UCSD-AML1 (cell line): ENCODE measurements around the gene CDYL2.

Experiments
- DNase-seq: peaks from one replicate; lab custom pipeline; 2025; ENCODE audit not compliant: unreplicated experiment; lab: John Stamatoyannopoulos, UW

Gene CDYL2

GRCh38 chr16:80631581-80631980, 172.8 kb downstream of the CDYL2 start:
- DNase-seq = no peak

- DNase-seq = no peak
Measured at GRCh38 chr16:80628254-80628653, 176.1 kb downstream of the CDYL2 start.

GRCh38 chr16:80627108-80627507, 177.3 kb downstream of the CDYL2 start:
- DNase-seq = no peak

DNA sequence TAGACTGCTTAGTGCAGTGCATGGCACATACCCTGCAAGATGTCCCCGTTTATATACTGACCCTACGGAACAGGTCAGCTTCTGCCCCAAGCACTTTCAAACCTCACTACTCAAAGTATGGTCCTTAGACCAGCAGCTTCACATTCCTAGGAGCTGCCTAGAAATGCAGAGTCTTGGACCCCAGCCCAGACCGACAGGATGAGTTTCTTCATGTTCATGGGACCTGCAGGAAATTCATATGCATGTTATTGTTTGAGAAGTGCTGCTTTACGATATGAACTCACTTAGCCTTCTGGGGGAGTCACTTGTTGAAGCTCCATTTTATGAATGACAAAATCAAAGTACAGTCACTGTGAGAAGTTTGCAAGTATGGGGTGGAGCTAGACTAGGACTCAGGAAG, 181.0 kb downstream of the CDYL2 start:
- DNase-seq = no peak

DNA sequence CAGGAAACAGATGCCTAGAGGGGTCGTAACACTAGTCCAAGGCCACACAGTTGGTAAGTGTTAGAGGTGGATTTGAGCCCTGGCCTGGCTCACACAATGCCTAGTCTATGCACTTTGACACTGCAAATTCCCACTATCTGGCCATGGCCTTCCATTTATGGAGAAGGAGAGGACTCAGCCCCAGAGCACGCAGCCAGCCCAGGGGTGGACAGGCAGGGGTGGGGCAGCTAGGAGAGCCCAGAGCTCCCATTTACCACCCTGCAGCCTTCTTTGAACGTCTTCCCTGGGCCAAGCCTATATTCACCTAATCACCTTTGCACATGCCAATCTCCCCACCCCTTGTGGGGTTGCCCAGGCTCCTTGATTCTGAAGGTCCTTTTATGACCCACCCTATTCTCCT, 182.4 kb downstream of the CDYL2 start:
- no peak for DNase-seq

DNA sequence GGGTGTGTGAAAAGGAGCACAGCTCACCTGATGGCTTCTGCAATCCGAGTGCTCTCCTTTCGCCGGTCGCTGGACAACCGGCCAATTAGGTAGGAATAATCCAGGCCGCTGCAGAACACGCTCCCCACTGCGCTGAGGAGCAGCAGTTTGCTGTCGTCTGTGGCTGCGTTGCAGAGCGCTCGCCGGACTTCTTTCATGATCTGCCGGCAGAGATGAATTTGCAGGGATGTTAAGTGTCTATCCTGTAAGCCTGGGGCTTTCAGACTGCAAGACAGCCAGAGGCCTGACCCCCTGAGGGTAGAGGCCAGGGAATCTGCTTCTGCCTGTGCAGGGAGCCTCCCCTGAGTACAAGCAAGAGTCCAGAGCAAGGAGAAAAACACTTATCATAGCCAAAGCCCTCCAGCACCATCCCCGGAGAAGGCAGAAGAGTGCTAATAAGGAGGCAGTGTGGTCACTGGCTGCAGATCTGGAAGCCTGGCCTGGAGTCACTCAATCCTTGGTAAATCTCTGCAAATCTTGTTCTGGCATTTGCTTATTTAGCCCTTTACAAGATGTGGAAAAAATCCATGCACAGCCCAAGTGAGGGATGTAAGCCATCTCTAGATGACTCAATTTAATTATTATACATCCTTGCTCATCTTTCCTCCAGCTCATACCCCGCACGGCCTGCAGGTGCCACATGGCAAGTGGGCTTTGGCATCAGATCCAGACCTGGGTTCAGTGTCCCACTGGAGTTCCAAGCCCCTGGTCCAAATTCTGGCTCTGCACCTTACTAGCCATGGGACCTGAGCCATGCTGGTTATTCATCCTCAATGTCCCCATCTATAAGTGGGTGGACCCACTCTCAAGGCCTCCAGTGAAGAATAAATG, 183.4 kb downstream of the CDYL2 start:
- DNase-seq = no peak

DNA sequence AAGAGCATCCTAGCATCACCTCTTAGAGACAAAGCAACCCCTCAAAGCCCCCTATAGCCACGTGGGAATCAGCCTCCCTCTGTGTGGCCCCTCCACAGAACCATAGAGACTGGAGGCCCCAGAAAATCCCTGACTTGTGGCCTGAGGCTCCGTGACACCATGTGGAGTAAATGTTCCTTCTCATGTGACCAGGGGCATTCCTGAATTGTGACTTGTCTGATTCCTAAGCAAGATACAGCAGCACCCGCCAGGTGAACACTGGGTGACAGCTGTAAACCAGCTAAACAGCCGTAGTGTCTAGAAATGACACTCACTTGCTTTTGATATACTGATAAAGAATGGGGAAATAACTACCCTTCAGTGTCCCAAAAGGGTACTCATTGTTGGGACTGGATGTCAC, 184.6 kb downstream of the CDYL2 start:
- no peak for DNase-seq

DNA sequence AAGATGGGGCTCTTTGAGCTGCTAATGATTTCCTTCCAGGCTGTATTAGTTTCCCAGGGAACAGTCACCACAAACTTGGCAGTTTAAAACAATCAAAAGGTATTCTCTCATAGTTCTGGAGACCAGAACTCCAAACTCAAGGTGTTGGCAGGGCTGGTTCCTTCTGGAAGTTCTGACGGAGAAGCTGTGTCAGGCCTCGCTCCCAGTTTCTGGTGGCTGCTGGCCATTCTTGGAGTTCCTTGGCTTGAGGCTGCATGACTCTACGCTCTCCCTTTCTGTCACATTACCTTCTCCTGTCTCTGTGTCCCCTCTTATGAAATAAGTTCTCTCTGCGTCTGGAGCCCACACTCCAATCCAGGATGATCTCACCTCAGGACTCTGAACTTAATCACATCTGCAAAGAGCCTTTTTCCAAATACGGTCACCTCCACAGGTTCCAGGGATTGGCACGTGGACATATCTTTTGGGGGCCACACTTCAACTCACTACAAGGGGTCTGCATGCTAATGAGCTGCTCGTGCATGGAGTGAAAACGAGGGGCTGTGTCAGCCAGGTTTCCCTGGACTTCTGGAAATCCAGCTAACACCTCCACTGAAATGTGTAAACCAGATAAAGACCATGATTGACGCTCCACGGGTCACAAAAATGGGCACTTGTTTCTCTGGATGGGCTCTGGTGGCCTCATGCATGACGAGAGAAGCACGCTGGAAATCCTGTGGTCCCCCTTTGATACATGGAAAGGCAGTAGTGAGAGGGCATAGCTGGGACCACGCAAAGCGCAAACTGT, 185.3 kb downstream of the CDYL2 start:
- no peak for DNase-seq

GRCh38 chr16:80616362-80616761, 188.0 kb downstream of the CDYL2 start:
- DNase-seq = no peak

DNA sequence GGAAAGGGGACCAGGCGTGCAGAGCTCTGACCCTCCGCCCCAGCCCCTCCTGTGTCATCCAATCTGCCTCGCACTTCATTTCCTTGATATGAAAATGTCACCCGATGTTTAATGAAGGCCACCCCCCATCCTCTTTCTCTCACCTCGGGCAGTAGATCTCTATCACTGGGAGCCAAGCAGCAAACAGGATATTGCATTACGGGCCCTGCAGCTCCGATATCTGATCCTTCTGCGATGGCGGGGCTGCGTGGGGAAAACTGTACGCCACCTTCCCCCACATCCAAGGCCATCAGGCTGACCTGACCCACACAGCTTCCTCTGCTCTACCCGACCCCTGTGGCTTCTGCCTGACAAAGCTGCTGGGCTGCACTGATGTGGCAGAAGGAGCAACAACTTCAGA, 188.7 kb downstream of the CDYL2 start:
- peak; percentile 62 for DNase-seq

DNA sequence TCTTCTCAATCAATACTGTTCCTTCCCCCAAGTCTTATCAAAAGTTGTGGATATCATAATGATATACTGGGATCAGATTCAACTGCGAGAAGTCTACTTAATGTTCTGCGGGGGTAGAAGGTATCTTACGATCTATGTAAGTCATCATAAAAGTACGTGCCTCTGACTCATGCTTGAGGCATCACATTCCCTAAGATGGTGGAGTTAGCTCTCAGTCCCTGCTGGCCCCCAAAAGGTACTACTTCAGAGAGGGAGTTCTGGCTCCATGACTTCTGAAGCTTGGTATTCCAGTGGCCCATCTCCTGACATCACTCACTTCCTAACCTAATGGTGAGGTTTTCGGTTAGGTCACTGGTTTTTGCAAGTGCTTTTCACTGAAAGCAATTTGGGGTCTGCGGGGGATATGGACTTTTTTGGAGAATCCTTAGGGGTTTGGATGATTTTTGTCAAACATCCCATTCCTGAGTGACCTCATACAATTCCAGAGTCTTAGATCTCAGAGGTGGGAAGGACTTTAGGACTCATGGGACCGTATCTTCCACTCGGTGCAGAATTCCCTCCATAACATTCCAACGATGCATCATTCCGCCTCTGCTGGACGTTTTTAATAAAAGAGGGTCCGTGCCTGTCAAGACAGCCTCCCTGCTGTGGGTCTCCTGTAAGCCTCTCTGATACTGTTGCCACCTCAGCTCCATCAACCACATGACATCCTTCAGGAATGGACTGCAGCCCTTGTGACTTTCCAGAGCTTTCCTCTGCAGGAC, 189.3 kb downstream of the CDYL2 start:
- DNase-seq = no peak

- no peak for DNase-seq
Measured at GRCh38 chr16:80612461-80613017, 191.9 kb downstream of the CDYL2 start.

- no peak for DNase-seq
Measured at GRCh38 chr16:80611930-80612327, 192.5 kb downstream of the CDYL2 start.

DNA sequence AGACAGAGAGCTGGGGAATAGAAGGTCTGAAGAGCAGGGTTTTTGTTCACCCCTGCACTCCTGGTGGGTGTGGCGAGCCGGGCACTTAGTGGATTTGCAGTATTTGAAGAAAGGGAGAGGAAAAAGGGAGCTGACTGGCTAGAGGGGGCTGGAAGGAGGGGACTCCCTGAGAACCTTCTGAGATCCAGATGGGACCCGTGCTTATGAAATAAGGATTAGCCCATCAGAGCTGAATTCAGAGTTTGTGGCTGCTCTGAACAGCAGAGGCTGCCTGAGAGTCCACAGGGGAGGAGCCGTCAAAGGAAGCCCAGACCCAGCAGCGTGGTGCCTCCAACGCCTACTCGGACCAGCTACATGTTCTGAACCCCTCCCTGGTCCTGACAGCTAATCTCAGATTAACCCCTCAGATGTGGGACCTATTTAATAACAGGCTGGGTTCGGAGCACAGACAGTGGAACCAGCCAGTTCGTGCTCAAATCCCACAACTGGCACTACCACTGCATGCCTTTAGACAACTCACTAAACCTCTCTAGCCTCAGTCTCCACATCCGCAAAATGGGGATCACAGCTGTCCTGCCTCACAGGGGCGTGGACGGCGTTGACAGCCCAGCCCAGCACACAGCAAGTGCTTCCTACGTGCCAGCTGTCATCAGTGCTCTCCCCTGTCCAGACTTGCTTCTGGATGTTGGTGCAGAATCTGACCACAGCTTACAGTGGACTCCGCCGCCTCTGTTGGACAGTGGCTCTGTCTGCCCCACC, 193.0 kb downstream of the CDYL2 start:
- no peak for DNase-seq

GRCh38 chr16:80610481-80611156, 193.8 kb downstream of the CDYL2 start:
- DNase-seq = no peak

- DNase-seq = no peak
Measured at GRCh38 chr16:80608946-80609345, 195.5 kb downstream of the CDYL2 start.

GRCh38 chr16:80607204-80607603, 197.2 kb downstream of the CDYL2 start:
- DNase-seq = no peak

DNA sequence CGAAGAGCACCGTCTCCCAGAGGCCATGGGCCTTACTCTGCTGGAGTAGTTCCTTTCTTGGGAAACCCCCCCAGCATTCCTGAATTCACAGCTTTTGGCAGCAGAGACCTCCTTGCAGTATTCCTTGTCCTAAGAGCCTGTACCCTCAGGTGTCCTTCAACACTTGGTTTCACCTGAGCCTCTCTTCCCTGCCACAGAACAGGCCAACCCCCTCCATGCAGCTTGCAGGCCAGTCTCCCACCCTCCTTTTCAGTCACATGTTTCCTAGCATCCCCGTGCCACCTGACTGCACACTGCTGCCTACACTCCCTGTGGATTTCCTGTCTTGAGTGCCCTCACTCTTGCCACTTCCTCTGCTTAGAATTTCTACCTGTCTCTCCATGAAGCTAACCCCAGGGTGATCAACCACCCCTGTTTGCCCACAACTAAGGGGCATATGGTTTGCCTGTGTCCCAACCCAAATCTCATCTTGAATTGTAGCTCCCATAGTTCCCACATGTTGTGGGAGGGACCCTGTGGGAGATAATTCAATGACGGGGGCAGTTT, 198.1 kb downstream of the CDYL2 start:
- no peak for DNase-seq

GRCh38 chr16:80604600-80605355, 199.6 kb downstream of the CDYL2 start:
- DNase-seq = no peak
